ENCODE results near the gene PLXNA3.

PLXNA3 gene

DNA sequence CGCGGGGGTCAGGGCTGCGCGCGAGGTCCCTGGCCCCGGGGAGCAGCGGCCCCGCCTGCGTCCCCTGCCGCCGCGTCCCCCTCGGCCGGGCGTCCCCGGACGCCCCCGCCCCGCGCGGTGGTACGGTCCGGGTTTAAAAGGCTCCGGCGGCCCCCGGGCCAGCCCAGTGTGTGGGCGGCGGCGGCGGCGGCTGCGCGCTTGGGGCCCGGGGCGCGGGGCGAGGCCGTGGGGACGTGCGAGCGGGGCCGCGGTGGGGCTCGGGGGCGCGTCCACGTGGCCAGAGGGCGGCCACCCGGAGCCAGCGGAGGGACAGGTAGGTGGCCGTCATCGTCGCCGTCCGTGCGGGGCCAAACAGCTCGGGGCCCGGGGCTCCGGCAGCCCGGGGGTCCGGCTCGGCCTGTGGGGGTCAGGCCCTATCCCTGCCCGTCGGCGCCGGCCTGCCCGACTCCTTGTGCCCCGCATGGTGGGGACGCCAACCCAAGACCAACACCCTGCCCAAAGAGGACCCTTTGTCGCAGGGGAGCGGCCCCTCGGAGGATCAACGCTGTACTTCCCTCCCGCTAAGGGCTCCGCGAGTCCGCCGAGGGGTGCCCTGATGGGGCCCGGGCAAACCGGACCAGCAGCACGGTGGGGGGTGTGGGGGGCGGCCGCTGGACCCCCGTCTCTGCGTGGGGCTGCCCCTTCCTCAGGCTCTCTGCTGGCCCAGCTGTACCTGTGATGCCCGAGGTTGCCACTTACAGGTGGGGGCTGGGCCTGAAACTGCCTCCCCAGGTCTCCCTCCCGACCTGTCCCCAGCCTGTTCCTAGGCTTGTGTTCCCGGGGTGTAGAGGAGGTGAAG, at the start of gene PLXNA3:
Gene PLXNA3, plus strand, starts transcription at position 166 of the 838 bp plus-strand sequence. CDS start 1,903 bp downstream, outside the sequence.
- peak within 1 kb of the TSS; percentile 47 for H3K27ac ChIP-seq
- no peak for DNase-seq (ENCODE audit: low read depth, low spot score)

DNA sequence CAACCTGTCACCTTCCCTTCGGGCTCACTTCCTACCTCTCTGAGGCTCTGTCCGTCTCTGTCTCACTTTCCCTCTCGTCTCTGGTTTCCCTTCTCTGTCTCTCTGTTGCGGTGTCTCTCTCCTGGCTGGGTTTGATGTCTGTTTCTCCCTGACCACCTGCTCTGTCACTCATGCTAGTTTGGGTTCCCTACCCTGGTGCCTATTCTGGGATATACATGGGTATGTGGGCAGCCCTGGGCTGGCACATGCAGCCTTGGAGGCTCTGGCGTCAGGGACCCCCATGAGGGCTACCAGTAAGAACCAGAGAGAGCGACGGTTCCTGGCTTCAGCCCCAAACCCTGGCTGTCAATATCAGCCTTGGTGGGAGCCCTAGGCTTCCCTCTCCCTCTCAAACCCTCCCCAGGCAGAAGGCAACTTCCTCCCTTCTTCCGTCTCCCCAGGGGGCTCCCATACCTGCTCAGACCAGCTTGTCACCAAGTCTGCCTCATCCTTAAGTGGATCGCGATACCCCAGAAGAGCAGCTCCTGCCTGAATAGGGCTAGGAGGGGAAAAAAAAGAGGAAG, 49.3 kb upstream of the PLXNA3 start:
- H3K27ac ChIP-seq = peak overlapping the region; percentile 84

DNA sequence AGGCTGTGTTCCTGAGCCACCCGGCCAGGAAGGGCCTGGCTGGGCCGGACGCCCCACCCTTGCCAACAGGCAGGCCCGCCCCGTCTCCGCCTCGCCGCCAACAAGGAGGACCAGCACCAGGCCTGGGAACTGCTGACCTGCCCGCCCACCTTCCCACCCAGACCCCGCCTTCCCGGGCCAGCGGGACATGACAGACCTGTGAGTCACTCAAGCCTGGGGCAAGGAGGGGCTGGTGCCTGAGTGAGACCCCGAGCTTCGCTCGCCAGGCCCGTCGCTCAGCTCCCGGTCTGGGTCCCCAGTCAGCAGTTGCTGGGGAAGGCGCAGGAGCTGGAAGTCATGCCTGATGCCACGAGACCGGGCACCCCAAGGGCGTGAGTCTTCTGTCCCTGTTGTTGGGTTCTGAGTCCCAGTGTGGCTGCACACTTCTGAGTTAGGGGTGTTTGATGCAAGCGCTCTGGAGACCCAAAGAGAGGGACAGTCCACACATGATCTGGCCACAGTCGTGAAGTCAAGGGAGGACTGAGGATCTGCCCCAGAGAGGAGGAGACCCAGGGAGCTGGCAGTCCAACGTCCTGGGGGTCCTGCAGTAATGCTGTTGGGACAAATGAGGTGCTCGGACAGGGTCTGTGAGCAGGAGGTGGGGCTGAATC, 48.7 kb upstream of the PLXNA3 start, which contains the start of gene DNASE1L1:
Gene DNASE1L1, minus strand, starts transcription at position 33 of the 650 bp plus-strand sequence. CDS start 3,686 bp downstream, outside the sequence.
- no peak for DNase-seq (ENCODE audit: low read depth, low spot score)
- peak within 1 kb of the TSS; percentile 84 for H3K27ac ChIP-seq

More for the DNA sequence above, 49.3 kb upstream of the PLXNA3 start:
- no peak for DNase-seq (ENCODE audit: low read depth, low spot score)

DNA sequence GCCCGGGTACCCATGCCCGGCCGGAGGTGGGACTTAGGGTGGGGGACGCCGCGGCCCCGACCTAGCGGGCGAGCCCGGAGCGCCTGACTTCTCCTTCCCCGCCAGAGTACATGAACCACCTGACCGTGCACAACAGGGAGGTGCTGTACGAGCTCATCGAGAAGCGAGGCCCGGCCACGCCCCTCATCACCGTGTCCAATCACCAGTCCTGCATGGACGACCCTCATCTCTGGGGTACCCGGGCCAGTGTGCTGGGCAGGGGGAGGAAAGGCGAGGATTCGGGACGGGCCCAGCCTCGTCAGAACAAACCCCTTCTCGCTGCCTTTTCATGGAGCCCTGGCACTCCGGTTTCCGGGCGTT, 46.1 kb upstream of the PLXNA3 start:
- peak overlapping the region; percentile 84 for H3K27ac ChIP-seq
- DNase-seq (ENCODE audit: low read depth, low spot score) = no peak

DNA sequence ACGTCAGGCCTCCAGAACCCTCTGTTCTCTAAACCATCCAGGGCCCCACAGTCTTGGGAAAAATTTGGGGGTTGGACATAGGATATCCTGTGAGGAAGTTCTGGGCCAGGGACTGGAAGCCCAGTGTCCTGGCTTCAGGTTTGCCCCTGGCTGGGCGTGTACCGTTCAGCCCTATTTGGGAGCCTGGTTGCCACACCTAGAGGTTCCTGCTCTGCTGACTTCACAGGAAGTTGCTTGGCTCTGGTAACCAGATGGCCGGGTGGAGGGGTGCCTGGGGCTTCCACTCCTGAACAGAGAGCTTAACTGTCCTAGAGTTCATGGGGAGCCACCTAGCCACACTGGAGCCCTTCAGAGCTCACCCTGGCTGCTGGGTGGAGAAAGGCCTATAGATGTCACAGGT, 45.6 kb upstream of the PLXNA3 start:
- peak overlapping the region; percentile 84 for H3K27ac ChIP-seq
- DNase-seq (ENCODE audit: low read depth, low spot score) = no peak

DNA sequence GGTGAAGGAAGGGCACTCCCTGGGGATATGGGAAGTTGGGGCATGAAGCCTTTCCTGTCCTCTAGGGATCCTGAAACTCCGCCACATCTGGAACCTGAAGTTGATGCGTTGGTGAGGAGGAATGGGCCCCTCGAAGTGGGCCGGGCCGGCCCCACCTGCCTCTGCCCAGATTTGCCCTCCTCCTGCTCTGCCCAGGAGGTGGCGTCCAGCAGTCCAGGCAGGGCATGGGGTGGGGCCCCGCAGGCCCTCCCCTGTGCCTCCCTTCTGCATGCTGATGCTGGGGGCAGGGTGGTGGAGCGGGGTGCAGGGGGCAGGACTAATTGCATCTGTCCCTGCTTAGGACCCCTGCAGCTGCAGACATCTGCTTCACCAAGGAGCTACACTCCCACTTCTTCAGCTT, 44.9 kb upstream of the PLXNA3 start:
- DNase-seq (ENCODE audit: low read depth, low spot score) = no peak
- peak overlapping the region; percentile 84 for H3K27ac ChIP-seq

DNA sequence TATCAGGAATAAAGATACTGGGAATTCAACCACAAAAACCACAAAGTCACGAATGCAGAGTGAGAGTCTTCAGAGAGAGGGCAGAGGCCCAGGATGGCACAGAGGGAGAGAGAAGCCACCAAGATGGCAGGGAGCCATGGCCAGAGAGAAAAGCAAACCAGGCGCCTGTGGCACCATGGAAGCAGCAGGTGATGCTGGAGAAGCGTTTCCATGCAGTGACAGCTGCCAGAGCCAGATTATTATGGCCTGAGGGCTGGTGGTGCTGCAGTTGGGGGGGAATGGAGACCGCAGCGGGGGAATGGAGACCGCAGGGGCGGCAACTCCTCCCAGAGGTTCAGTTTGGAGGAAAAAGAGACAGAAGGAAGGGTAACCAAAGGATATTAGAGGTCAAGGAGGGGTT, 40.9 kb upstream of the PLXNA3 start:
- no peak for DNase-seq (ENCODE audit: low read depth, low spot score)
- H3K27ac ChIP-seq = no peak overlapping the region

DNA sequence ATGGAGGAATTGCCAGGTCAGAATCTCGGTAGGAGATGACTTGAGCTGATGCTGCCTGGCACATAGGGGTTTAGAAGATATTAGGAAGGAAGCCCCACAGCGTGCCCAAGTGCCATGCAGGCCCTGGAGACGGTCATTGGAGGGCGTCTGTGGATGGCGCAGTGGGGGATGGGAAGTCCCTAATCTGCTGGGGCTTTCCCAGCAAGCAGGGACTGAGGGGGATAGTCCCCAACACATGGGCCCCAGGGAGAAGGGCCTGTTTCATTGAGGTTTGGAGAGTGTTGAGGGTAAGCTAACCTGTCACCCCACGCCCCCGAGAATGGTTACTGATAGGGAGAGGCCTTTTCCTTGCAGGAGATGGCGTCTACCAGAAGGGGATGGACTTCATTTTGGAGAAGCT, 38.9 kb upstream of the PLXNA3 start:
- DNase-seq (ENCODE audit: low read depth, low spot score) = no peak

DNA sequence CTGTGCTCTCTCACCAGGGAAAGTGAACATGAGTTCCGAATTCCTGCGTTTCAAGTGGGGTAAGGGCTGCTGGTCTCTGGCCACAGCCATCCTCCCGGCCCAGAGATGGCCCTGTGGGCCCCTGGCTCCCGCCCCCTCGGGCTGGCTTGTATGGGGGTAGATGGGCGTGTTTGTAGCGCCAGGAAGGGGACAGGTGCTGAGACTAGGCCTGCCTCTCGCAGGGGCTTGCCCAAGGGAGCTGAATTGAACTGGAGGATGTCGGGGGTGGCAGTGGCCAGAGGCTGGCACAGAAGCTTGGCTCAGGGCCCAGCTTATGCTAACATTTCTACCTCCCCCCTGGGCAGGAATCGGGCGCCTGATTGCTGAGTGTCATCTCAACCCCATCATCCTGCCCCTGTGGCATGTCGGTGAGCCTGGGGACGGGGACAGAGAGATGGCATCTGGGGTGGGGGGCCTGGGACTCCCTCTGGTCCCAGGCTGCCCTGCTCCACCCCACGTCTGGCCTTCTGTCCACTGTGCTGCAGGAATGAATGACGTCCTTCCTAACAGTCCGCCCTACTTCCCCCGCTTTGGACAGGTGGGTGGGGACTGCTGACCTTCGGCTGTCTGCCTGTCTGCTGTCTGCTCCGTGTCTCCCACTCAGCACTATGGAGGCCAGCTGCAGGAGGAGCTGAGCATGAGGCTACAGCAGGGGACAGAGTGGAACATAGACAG, 38.2 kb upstream of the PLXNA3 start:
- no peak overlapping the region for H3K27ac ChIP-seq
- no peak for DNase-seq (ENCODE audit: low read depth, low spot score)

More for the DNA sequence above, 38.9 kb upstream of the PLXNA3 start:
- H3K27ac ChIP-seq = no peak overlapping the region

DNA sequence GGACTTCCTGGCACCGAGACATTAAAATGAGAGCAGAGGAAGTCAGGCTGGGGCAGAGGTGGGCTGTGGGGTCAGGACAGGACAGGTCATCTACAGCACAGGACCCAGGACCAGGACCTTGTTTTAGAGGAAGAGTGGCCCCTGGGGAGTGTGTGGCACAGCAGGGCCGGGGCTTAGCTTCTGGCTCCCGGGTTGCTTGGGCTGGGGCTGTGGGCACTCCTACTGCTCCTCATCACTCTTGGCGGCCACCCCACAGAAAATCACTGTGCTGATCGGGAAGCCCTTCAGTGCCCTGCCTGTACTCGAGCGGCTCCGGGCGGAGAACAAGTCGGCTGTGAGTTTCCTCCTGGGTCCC, 37.7 kb upstream of the PLXNA3 start:
- no peak for DNase-seq (ENCODE audit: low read depth, low spot score)
- H3K27ac ChIP-seq = no peak overlapping the region

DNA sequence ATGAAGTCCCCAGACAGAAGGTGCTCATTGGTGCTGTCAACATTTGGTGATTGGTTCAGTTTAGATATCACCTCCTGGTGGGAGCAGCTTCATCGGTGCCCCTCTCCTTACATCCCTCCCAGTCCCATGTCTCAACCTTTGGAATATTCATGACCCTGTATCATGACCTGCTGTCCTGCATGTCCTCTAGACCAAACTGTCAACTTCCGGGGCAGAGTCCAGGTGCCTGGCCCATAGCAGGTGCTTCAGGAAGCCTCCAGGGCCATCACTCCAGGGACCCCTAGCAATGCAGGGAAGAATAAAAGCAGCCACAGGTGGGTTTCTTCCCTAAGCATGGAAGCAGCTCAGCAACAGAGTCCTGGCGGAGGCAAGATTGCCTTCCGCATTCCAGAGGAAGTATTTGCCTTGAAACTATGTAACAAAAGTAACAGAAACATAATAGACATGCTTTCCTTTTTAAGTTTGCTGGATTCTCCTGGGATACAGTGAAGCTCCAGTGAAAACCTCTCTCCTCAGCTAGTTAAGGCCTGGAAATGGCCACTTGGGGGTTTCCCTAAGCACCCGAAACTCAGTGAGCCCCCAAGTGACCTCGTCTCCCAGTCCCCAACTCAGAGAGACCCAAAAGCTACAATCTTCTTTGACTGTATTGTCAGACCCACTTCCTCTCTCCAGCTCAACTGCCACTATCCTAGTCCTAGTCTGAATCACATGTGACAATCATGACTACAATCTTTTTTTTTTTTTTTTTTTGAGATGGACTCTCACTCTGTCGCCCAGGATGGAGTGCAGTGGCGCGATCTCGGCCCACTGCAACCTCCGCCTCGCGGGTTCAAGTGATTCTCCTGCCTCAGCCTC, 30.9 kb upstream of the PLXNA3 start:
- H3K27ac ChIP-seq = no peak overlapping the region
- DNase-seq (ENCODE audit: low read depth, low spot score) = no peak

DNA sequence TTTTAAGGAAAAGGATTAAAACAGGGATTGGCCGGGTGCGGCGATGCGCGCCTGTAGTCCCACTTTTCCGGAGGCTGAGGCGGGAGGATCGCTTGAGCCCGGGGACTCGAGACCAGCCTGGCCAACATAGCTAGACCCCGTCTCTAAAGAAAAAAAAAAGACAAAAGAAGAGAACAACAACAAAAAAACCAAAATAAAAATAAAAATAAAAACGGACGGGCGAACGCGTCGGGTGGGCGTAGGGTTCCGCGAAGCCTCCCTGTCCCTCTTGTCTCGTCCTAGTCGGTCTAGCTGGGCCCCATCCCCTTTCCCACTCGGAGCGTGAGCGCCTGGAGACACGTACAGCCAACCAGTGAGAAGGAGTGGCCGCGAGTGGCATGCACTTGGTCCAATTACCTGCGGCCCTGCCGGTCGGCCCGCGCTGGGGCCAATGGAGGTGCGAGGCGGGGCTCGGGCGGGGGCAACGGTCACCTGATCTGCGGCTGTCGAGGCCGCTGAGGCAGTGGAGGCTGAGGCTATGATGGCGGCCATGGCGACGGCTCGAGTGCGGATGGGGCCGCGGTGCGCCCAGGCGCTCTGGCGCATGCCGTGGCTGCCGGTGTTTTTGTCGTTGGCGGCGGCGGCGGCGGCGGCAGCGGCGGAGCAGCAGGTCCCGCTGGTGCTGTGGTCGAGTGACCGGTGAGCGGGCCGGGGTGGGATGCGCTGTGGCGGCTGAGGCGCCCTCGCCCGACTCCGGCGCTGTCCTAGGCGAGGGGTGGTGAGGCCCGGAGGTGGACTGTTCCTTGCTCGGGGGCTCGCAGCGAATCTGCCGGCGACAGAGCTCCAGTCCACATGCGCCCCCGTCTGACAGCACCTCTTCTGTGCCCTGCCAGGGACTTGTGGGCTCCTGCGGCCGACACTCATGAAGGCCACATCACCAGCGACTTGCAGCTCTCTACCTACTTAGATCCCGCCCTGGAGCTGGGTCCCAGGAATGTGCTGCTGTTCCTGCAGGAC, 29.6 kb upstream of the PLXNA3 start, which contains the start of gene ATP6AP1:
Gene ATP6AP1, plus strand, starts transcription at position 502 of the 996 bp plus-strand sequence. Its CDS starts 16 bp downstream, at position 518.
- DNase-seq (ENCODE audit: low read depth, low spot score) = peak; percentile 66
- peak within 1 kb of the TSS; percentile 17 for H3K27ac ChIP-seq

DNA sequence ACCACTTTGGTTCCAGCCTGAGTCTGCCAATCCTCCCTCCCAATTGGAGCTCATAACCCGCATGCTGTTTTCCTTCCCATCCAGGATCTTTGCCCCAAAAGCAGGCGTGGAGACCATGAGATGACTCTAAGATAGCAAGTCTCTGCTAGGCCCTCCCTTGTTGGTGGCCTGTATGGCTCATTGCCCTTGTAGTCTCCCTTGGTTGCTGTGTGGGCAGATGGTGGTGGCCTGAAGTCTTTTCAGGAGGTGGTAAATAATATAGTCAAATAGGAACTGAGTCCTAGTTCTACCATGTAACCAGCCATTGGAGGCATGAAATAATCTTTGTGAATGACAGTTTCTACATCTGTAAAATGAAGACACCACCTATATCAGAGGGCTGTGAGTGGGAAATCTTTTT, 28.4 kb upstream of the PLXNA3 start:
- no peak for DNase-seq (ENCODE audit: low read depth, low spot score)
- no peak overlapping the region for H3K27ac ChIP-seq

DNA sequence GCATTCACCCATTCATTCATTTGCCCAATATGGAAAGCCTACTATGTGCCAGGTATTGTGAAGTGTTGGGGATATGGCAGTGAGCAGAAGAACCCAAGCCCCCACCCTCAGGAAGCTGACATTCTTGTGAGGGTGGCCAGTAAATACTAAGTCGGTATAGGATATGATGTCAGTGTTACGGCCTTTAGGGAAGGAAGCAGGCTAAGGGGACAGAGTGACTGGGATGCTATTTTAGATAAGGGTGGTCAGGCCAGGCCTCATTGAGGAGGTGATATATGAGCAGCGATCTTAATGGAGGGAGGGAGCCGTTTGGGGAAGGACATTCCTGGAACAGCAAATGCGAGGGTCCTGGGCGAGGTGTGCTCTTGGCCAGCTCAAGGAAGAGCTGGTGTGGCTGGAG, 27.6 kb upstream of the PLXNA3 start:
- DNase-seq (ENCODE audit: low read depth, low spot score) = no peak
- no peak overlapping the region for H3K27ac ChIP-seq

DNA sequence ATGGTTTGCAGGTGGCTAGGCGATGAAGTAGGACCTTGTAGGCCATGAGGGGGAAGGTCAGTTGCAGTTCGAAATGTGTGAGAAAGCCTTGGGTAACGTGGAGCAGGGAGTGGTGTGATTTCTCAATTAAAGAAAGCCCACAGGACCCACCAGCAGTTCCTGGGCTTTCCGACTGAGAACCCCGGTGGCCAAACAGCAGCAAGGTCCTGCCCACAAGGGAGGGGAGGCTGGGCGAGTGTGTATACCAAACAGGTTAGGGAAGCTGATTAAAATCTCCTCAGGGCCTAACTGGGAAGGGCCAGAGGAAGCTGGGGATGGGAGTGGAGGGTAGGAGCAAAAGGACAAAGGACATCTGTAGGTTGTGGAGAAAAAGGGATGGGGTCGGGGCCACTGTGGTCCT, 27.2 kb upstream of the PLXNA3 start:
- no peak for DNase-seq (ENCODE audit: low read depth, low spot score)
- no peak overlapping the region for H3K27ac ChIP-seq

DNA sequence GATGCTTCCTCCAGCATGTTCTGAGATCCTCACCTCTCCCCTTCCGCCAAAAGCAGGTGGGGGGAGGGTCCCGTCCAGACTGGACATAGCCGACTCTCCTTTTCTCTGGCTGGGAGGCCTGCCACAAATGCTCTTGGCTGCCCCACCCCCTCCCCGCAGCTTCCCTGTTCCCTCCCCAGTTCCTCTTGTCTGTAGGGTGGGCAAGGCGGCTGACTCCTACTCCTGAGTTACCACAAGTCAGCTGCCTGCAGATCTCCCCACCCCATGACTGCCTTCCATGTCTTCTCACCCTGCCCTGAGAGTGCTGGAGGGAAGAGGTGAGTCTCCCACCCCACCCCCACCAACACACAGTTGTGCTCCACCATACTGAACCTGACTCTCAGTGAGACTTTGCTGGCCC, 26.7 kb upstream of the PLXNA3 start:
- no peak for DNase-seq (ENCODE audit: low read depth, low spot score)

DNA sequence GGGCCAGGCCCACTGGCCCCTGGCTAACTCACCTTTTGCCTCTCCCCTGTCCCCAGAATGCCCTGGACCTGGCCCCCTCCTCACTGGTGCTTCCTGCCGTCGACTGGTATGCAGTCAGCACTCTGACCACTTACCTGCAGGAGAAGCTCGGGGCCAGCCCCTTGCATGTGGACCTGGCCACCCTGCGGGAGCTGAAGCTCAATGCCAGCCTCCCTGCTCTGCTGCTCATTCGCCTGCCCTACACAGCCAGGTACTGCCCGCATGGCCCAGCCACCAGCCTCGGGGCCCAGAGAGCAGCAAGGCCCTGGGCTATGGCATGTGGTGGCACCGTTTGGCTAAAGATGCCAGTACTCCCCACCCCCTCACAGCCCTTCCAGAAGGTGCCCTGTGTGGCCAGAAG, 25.9 kb upstream of the PLXNA3 start:
- no peak overlapping the region for H3K27ac ChIP-seq
- DNase-seq (ENCODE audit: low read depth, low spot score) = no peak

More for the DNA sequence above, 26.7 kb upstream of the PLXNA3 start:
- no peak overlapping the region for H3K27ac ChIP-seq

DNA sequence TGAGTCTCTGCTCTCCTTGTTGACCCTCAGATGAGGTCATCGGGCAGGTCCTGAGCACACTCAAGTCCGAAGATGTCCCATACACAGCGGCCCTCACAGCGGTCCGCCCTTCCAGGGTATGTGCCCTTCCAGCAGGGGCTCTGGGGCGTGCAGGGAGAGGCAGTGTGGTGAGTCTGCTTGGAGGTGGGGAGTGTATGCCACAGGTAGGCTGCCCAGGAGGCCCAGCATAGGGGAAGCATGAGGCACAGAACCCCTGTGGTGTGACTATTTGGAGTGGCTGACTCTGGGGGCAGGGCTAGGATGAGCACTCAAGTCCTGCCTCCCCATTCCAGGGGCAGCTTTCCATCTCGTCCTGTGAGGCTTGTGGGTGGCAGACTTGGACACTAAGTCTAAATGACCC, 24.5 kb upstream of the PLXNA3 start:
- DNase-seq (ENCODE audit: low read depth, low spot score) = no peak
- no peak overlapping the region for H3K27ac ChIP-seq

Data from epithelial cell of prostate (primary cell).